ENCODE data around the gene SERBP1. TPM values are rescaled to one million over a fixed set of nuclear protein-coding genes. Genes with fewer than 3 reads are reported as not detected.

SERBP1 gene
- total and polyA plus RNA-seq, 12 donors = 59.7 to 226 (median 154) TPM

DNA sequence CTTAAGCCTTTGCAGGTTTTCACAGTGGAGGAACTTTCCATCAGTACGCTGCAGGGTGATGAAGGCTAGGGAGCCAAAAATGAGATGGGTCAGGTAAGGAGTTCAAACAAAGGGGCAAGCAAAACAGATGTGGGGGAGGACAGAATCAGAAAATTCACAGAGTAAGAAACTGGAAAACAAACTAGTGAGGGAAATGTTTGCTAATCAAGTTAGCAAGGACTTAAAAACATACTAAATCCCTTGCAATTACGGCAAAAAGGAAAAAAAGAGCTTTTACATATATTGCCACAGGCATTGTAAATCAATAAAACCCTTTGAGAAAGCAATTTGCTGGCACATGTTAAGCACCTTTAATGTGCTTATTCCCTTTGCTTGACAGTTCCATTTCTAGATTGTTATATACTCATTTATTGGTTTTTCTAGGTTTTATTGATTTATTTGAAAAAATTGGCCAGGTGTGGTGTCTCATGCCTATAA, 45.8 kb upstream of the SERBP1 start:
- no peak overlapping the region for H3K27ac ChIP-seq
- no peaks in the 10 kb centered on the region for H3K27me3 ChIP-seq
- H3K9me3 ChIP-seq (replicated peaks in 1 of 3) = no peaks in the 10 kb centered on the region
- WGBS, 4 donors = 87 to 91% (median 90%) methylated on average over 2 of the region's 2 CpGs
- H3K36me3 ChIP-seq (replicated peaks in 1 of 2) = no peaks in the 10 kb centered on the region
- peaks cover 4 to 16% of the 10 kb centered on the region in 2 donors for H3K4me1 ChIP-seq (replicated peaks in 1 of 2)
- no peak for DNase-seq
- no peak for TF ChIP-seq POLR2A (IDR thresholded peaks at IDR 0.05)
- TF ChIP-seq, protein P1, sequence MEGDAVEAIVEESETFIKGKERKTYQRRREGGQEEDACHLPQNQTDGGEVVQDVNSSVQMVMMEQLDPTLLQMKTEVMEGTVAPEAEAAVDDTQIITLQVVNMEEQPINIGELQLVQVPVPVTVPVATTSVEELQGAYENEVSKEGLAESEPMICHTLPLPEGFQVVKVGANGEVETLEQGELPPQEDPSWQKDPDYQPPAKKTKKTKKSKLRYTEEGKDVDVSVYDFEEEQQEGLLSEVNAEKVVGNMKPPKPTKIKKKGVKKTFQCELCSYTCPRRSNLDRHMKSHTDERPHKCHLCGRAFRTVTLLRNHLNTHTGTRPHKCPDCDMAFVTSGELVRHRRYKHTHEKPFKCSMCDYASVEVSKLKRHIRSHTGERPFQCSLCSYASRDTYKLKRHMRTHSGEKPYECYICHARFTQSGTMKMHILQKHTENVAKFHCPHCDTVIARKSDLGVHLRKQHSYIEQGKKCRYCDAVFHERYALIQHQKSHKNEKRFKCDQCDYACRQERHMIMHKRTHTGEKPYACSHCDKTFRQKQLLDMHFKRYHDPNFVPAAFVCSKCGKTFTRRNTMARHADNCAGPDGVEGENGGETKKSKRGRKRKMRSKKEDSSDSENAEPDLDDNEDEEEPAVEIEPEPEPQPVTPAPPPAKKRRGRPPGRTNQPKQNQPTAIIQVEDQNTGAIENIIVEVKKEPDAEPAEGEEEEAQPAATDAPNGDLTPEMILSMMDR (IDR thresholded peaks at IDR 0.05) = no peak
- intact Hi-C loops (cut with DNase I) = no loop called here
- no peak overlapping the region for H3K4me3 ChIP-seq

GRCh38 chr1:67472056-67472455, 41.9 kb upstream of the SERBP1 start:
- H3K36me3 ChIP-seq (replicated peaks in 1 of 2) = no peaks in the 10 kb centered on the region
- H3K9me3 ChIP-seq (replicated peaks in 1 of 3) = no peaks in the 10 kb centered on the region
- intact Hi-C loops (cut with DNase I) = no loop called here
- H3K4me1 ChIP-seq (replicated peaks in 1 of 2) = no peaks in the 10 kb centered on the region
- H3K4me3 ChIP-seq = no peak overlapping the region
- DNase-seq = peak in 1 of 7 donors; percentile 17
- 48 to 57% (median 50%) methylated on average over 2 of the region's 2 CpGs for WGBS, 4 donors
- H3K27ac ChIP-seq = no peak overlapping the region
- no peaks in the 10 kb centered on the region for H3K27me3 ChIP-seq
- no peak for TF ChIP-seq POLR2A (IDR thresholded peaks at IDR 0.05)
- TF ChIP-seq, protein P1 (IDR thresholded peaks at IDR 0.05) = no peak

DNA sequence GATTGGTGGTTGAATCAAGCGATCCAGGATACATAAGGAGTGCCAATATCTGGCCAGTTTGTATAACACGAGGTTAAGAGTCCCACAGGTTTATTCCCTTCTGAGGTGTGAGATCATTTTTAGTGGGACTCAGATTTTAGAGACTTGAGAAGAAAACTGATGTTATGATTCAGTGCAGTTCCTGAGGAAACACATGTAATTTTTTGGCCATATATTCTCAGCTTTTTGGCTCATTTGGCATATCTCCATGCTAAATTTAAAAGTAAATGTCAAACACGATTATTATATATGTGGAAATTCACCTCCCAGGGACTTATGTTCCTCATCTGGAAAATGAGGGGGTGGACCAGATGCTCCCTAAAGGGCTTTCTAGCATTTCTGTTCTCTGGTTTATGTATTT, 39.2 kb upstream of the SERBP1 start:
- no peaks in the 10 kb centered on the region for H3K9me3 ChIP-seq (replicated peaks in 1 of 3)
- DNase-seq = no peak
- H3K27me3 ChIP-seq = no peaks in the 10 kb centered on the region
- H3K4me1 ChIP-seq (replicated peaks in 1 of 2) = peaks cover 0 to 8% of the 10 kb centered on the region in 2 donors
- no peak overlapping the region for H3K4me3 ChIP-seq
- TF ChIP-seq, protein P1 (IDR thresholded peaks at IDR 0.05) = no peak
- TF ChIP-seq POLR2A (IDR thresholded peaks at IDR 0.05) = no peak
- intact Hi-C loops (cut with DNase I) = no loop called here
- 54 to 81% (median 69%) methylated on average over 3 of the region's 3 CpGs for WGBS, 4 donors
- no peak overlapping the region for H3K27ac ChIP-seq
- H3K36me3 ChIP-seq (replicated peaks in 1 of 2) = no peaks in the 10 kb centered on the region

DNA sequence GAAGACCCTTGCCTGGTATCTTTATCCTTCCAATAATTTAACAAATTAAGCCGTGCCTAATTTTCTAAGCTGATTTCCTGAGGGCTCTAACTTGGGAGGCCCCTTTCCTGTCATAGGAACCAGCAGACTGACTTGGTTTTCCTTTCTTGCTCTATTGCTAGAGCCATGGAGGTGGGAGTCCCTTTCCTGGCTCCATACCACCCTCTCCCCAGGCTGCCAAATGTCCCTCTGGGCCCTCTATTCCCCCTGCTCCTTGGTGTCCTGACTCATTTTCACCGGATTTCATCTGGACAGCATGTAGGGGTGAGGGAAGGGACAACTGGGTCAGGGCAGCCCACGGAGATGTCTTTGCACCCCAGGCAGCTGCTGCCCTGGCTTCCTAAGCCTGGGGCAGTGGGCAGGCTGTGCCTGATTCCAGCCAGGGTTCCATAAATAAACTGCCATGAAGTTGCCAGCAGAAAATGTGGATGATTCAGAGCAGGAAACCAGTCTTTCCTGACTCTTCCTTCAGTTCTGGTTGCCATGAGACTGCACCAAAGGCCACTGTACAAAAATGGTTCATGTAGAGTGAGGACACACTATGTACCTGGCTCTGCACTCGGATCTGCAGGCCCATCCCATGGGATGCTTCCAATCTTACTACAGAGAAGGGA, 38.0 kb upstream of the SERBP1 start:
- TF ChIP-seq, protein P1 (IDR thresholded peaks at IDR 0.05) = no peak
- no peak for TF ChIP-seq POLR2A (IDR thresholded peaks at IDR 0.05)
- WGBS, 4 donors = 50 to 64% (median 58%) methylated on average over 3 to 4 of the region's 4 CpGs
- Histone ChIP-seq H3K36me3 (replicated peaks in 1 of 2) (no peaks in the 10 kb centered on the region), H3K27me3 (no peaks in the 10 kb centered on the region), H3K27ac (peak overlapping the region in 1 of 5 donors; percentile 7), H3K4me1 (replicated peaks in 1 of 2) (peaks cover 0 to 8% of the 10 kb centered on the region in 2 donors), H3K4me3 (no peak overlapping the region), H3K9me3 (replicated peaks in 1 of 3) (no peaks in the 10 kb centered on the region)
- no peak for DNase-seq
- intact Hi-C loops (cut with DNase I) = no loop called here

Measured in adrenal gland (tissue), 12 donors.